Esophagus muscularis mucosa (tissue), 4 donors: Measurements from ENCODE around the gene ASF1A. TPM values are rescaled to one million over a fixed set of nuclear protein-coding genes. Genes with fewer than 3 reads are reported as not detected.

Experiments
- DNase-seq: peaks from one replicate; pipeline ENCODE4 v3.0.0-alpha.2; 2017; ENCODE audit errors: extremely low spot score
- H3K27ac ChIP-seq, 4 donors: fragments of 200-600 bp; sonication (generic); replicated peaks in 1 of 4; 1 replicate in 3 of 4; 2 replicates in 1 of 4; pipeline ENCODE4 v1.5.1; 2016 to 2019; ENCODE audit warnings: mild to moderate bottlenecking in 1 of 4
- H3K27me3 ChIP-seq, 4 donors: fragments of 200-600 bp; sonication (generic); one replicate each; pipeline versions ENCODE4 v1.5.1 to v1.6.0; 2016 to 2019
- H3K36me3 ChIP-seq, 4 donors: fragments of 200-600 bp; sonication (generic); one replicate each; pipeline ENCODE4 v1.5.1; 2016 to 2019
- H3K4me1 ChIP-seq, 4 donors: fragments of 200-600 bp; sonication (generic); one replicate each; pipeline ENCODE4 v1.5.1; 2016 to 2019
- H3K4me3 ChIP-seq, 4 donors: fragments of 200-600 bp; sonication (generic); 1 replicate in 2 of 4; 2 replicates in 2 of 4; pipeline ENCODE4 v1.5.1; 2016 to 2019; ENCODE audit warnings: mild to moderate bottlenecking in 4 of 4, moderate library complexity in 1 of 4
- H3K9me3 ChIP-seq, 4 donors: fragments of 200-600 bp; sonication (generic); 1 replicate in 3 of 4; 2 replicates in 1 of 4; pipeline ENCODE4 v1.5.1; 2016 to 2019
- EP300 ChIP-seq: sonication (generic); formaldehyde crosslinking; IDR thresholded peaks from one replicate; pipeline ENCODE4 v1.6.1; 2017; ENCODE audit warnings: antibody characterized with exemption
- POLR2A ChIP-seq: fragments of 450-650 bp; IDR thresholded peaks from one replicate; pipeline ENCODE4 v1.6.1; 2017; ENCODE audit warnings: antibody characterized with exemption, moderate library complexity, mild to moderate bottlenecking, low read depth
- POLR2AphosphoS5 ChIP-seq, 2 donors: sonication (generic); formaldehyde crosslinking; IDR thresholded peaks; one replicate each; pipeline ENCODE4 v1.6.1; 2017; ENCODE audit warnings: antibody characterized with exemption in 2 of 2
- WGBS: methylation state at CpG from one replicate; pipeline ENCODE4 v1.1.5; 2018; 5-methylcytosine and 5-hydroxymethylcytosine counted together
- intact Hi-C: fragments of 100-400 bp; cut with DNase I; formaldehyde crosslinking; loops from one replicate; pipeline ENCODE4 v1.15.1; 2023
- total RNA-seq, 4 donors: library from RNA; depleted of rRNA; stranded (reverse); fragments of >200 nt; gene quantifications; one replicate each; pipeline versions ENCODE4 v1.1.0 to v1.2.1, GENCODE V29; 2016
- TF ChIP-seq, protein P1 (sequence below), 3 experiments: fragments of 200-600 bp in 2 of 3; fragments of 450-650 bp in 1 of 3; sonication (generic) in 2 of 3; IDR thresholded peaks; one replicate each; pipeline ENCODE4 v1.5.1; 2017 to 2019; ENCODE audit warnings: antibody characterized with exemption in 3 of 3, mild to moderate bottlenecking in 2 of 3, moderate library complexity in 1 of 3

ASF1A gene
- total RNA-seq, 4 donors from 2014 or later = 6.6 to 13.7 (median 10.9) TPM

- Histone ChIP-seq H3K27ac (no peak overlapping the region), H3K9me3 (no peaks in the 10 kb centered on the region), H3K27me3 (no peaks in the 10 kb centered on the region), H3K4me3 (no peak overlapping the region), H3K4me1 (no peaks in the 10 kb centered on the region), H3K36me3 (peaks cover 25 to 91% (median 73%) of the 10 kb centered on the region in 4 donors)
- DNase-seq = no peak
- no peak for TF ChIP-seq POLR2A
- intact Hi-C loops = no loop called here
- WGBS = 91% methylated on average over 5 of the region's 5 CpGs
Measured at GRCh38 chr6:118917546-118918328, 23.8 kb downstream of the ASF1A start.

- Histone ChIP-seq H3K4me3 (no peak overlapping the region), H3K27me3 (no peaks in the 10 kb centered on the region), H3K4me1 (no peaks in the 10 kb centered on the region), H3K36me3 (peaks cover 26 to 91% (median 74%) of the 10 kb centered on the region in 4 donors), H3K27ac (no peak overlapping the region), H3K9me3 (no peaks in the 10 kb centered on the region)
- intact Hi-C loops = no loop called here
- DNase-seq = no peak
- whole genome bisulfite sequencing = 93% methylated on average over 2 of the region's 2 CpGs
- TF ChIP-seq POLR2A (no peak), EP300 (no peak), POLR2AphosphoS5 (IDR thresholded peaks at IDR 0.05) (no peak)
- TF ChIP-seq, protein P1, sequence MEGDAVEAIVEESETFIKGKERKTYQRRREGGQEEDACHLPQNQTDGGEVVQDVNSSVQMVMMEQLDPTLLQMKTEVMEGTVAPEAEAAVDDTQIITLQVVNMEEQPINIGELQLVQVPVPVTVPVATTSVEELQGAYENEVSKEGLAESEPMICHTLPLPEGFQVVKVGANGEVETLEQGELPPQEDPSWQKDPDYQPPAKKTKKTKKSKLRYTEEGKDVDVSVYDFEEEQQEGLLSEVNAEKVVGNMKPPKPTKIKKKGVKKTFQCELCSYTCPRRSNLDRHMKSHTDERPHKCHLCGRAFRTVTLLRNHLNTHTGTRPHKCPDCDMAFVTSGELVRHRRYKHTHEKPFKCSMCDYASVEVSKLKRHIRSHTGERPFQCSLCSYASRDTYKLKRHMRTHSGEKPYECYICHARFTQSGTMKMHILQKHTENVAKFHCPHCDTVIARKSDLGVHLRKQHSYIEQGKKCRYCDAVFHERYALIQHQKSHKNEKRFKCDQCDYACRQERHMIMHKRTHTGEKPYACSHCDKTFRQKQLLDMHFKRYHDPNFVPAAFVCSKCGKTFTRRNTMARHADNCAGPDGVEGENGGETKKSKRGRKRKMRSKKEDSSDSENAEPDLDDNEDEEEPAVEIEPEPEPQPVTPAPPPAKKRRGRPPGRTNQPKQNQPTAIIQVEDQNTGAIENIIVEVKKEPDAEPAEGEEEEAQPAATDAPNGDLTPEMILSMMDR (IDR thresholded peaks at IDR 0.05) = no peak
Measured at GRCh38 chr6:118918329-118918725, 24.4 kb downstream of the ASF1A start.

DNA sequence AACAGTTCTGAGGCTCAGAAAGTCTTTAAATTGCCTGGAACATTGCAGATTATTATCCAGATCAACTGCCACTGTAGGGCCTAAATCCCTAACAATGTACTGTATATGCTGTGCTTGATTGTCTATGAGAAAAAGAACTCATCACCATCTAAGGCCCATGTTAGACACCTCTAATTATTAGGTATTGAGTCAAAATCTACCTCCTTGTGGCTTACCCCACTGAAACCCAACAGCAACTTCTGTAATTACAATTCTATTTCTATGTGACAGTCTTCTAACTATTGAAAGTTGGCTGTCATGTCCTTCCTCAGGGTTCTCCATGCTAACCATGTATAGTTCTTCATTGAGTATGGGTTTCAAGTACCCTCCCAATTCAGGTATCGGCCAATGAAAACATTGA, 27.1 kb downstream of the ASF1A start:
- no peaks in the 10 kb centered on the region for H3K9me3 ChIP-seq
- H3K27ac ChIP-seq = no peak overlapping the region
- no peak overlapping the region for H3K4me3 ChIP-seq
- DNase-seq = no peak
- 100% methylated on average over 1 of the region's 1 CpG for WGBS
- H3K27me3 ChIP-seq = no peaks in the 10 kb centered on the region
- intact Hi-C loops = no loop called here
- peaks cover 33 to 86% (median 63%) of the 10 kb centered on the region in 4 donors for H3K36me3 ChIP-seq
- H3K4me1 ChIP-seq = no peaks in the 10 kb centered on the region
- TF ChIP-seq, protein P1 (IDR thresholded peaks at IDR 0.05) = no peak
- no peak for TF ChIP-seq POLR2AphosphoS5 (IDR thresholded peaks at IDR 0.05)
- no peak for TF ChIP-seq POLR2A
- no peak for TF ChIP-seq EP300

DNA sequence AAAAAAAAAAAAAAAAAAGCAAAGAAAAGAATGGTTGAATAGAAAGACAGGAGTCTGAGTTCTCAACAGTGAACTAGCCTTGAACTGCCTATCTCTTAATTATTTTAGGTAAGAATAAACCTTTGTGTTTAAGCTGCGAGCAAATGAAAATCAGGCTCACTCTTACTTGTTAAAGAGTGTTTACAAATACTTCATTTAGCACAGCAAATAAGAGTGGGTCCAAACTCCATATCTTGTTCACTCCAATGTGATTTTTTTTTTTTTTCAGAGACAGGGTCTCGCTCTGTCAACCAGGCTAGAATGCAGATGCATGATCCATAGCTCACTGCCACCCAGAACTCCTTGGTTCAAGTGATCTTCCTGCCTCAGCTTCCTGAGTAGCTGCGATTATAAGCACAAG, 29.1 kb downstream of the ASF1A start:
- H3K4me1 ChIP-seq = no peaks in the 10 kb centered on the region
- no peaks in the 10 kb centered on the region for H3K9me3 ChIP-seq
- H3K36me3 ChIP-seq = peaks cover 30 to 81% (median 53%) of the 10 kb centered on the region in 4 donors

GRCh38 chr6:118930680-118931079, 36.7 kb downstream of the ASF1A start:
- TF ChIP-seq POLR2A (no peak), POLR2AphosphoS5 (IDR thresholded peaks at IDR 0.05) (no peak), EP300 (no peak)
- TF ChIP-seq, protein P1 (IDR thresholded peaks at IDR 0.05) = no peak
- peaks cover 9 to 49% (median 30%) of the 10 kb centered on the region in 4 donors for H3K36me3 ChIP-seq

More for the DNA sequence above, 29.1 kb downstream of the ASF1A start:
- Histone ChIP-seq H3K27me3 (no peaks in the 10 kb centered on the region), H3K27ac (no peak overlapping the region), H3K4me3 (no peak overlapping the region)
- intact Hi-C loops = no loop called here
- 78% methylated on average over 3 of the region's 3 CpGs for WGBS
- no peak for DNase-seq
- TF ChIP-seq EP300 (no peak), POLR2A (no peak), POLR2AphosphoS5 (IDR thresholded peaks at IDR 0.05) (no peak)
- TF ChIP-seq, protein P1 (IDR thresholded peaks at IDR 0.05) = no peak

More at GRCh38 chr6:118930680-118931079, 36.7 kb downstream of the ASF1A start:
- Histone ChIP-seq H3K9me3 (no peaks in the 10 kb centered on the region), H3K4me3 (no peak overlapping the region), H3K27me3 (no peaks in the 10 kb centered on the region), H3K4me1 (peaks cover 0 to 18% (median 12%) of the 10 kb centered on the region in 4 donors), H3K27ac (no peak overlapping the region)
- DNase-seq = no peak
- intact Hi-C loops = no loop called here
- WGBS = over 99% methylated on average over 3 of the region's 3 CpGs
